ENCODE measurements around the gene SCN9A.

Gene SCN9A

DNA sequence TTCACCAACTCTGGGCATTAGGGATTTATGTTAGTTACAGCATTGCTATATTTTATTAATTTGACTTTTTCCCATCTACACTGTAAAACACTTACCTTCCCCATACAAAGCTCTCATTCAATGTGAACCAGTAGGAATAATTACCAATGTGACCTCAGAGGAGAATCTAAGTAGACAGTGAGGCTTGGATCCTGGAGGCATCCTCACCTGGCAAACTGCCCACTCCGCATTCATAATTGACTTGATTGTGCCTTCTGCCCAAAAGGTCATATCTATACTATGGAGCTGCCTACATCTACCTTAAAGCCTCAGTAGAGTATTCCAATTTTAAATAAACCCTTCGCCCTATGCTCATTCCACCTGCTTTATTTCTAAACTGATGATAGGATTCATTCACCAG, 202.5 kb downstream of the SCN9A start:
- DNase-seq (ENCODE audit: low spot score): no peak

DNA sequence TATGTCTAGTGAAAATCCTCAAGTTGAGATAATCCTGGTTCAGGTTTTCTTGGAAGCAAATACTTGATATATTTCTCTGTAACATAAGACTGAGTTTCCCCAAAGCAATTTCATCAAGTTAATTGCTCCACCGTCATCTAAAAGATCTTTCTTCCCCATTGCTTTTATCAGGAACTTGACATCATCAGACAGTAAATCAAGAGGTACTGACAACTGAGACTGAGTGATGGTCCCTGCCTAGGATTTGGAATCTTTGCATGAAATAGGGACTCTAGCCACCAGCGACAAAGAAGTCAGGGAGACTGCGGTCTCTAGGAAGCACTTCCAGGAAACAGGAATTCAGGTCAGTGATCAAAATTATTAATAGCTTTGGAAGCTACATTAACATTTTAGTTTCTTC, 204.5 kb downstream of the SCN9A start:
- no peak for DNase-seq (ENCODE audit: low spot score)

DNA sequence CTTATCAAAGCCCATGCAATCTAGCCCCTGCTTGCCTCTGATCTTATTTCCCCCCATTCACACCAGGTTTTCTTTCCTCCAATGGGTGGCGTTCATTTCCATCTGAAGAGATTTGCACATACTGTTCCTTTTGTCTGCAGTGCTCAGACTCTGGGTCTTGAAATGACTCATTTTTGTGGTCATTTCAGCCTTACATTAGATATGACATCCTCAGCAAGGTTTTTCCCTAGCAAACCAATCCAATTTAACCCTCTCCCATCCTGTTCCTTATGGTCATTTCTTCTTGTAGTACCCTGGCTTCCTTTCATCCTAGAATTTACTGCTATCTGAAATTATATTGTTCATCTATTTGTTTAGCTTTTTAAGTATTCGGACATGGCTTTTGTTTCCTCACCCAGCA, 205.4 kb downstream of the SCN9A start:
- DNase-seq (ENCODE audit: low spot score): no peak

DNA sequence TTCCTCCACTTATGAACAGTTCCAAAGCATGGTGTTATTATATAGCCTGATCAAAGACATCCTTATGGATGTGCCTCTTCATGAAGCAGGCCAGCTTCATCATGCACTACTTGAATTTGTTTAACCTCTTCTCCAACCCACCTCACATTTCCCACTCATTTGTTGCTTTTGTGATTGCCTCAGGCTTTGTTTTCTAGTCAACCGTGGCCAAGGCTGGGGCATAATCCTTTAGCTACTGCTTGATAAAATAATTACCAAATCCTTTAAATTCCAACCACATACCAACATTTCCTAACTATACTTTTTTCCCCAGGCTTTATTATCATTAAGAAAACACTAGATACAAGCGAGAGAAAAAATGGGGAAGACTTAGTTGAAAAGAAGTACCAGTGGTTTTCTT, 208.3 kb downstream of the SCN9A start:
- no peak for DNase-seq (ENCODE audit: low spot score)

DNA sequence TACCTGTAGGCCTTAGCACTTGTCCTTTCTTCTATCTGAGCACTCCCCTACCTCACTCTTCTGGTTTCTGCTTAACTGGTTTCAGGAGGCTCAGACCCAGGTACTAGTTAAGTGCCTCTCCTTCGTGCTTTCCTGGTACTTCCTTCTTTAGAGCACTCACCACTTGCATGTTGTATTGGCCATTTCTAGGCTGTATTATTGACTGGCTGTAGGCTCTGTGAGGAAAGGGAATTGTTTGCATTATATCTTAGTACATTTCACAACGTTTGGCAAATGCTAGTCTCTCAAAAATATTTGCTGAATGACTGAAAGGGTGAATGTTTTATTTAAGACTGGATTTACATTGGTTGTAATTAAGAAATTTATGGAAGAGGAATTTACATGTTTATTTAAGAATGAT, 212.0 kb downstream of the SCN9A start:
- no peak for DNase-seq (ENCODE audit: low spot score)

DNA sequence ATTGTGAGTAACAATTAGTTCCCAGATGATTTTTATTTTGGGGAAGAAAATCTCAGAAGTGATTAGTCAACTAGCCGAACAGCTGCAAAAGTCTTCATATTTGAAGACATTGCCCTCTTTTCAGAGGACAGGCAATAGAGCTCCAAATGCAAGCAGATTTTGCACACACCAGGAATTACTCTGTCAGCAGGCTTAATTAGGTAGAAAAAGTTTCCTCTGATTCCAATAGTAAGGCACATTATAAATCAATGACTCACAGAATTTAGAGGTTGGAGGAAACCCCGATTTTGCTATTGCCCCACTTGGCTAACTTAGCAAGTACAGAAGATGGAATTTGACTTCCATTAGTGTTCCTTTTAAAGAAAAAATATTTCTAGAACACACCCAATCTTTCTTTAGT, 217.2 kb downstream of the SCN9A start:
- DNase-seq (ENCODE audit: low spot score): no peak

DNA sequence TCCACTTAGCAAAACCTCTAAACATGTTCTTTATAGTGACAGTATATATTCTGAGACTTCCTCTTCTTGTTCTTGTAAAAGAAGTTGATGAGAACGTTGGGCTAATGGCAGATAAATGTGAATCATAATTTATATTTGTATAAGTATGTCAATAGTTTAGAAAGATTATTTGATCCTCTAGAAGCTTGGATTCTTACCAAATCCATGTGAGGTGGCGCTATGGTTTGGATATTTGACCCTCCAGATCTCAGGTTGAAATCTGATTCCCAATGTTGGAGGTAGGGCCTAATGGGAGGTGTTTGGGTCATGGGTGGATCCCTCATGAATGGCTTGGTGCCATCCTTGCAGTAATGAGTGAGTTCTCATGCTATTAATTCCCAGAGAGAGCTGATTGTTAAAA, 218.2 kb downstream of the SCN9A start:
- no peak for DNase-seq (ENCODE audit: low spot score)

DNA sequence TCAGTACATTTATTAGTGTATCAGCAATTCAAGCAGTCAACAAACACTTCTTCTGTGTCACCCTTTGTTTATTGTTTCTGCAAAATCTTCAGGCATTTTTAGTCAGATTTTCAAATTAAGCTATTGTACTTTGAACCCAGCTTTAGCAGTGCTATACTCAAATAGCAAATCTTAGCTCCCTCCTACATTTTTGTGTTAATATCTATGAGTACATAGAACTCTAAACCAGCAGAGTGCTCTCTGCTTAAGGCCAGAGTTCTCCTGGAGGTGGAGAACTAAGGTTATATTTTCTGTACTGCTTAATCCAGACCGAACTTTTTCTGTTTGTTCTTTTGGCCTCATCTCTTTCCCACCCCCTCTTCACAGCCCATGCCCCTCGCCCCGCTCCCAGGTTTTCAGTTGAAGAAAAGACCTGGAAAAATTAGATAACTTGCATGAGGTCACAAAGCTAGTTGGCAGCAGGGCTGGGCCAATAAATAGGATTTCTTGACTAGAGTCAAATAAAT, 218.7 kb downstream of the SCN9A start:
- DNase-seq (ENCODE audit: low spot score): no peak

DNA sequence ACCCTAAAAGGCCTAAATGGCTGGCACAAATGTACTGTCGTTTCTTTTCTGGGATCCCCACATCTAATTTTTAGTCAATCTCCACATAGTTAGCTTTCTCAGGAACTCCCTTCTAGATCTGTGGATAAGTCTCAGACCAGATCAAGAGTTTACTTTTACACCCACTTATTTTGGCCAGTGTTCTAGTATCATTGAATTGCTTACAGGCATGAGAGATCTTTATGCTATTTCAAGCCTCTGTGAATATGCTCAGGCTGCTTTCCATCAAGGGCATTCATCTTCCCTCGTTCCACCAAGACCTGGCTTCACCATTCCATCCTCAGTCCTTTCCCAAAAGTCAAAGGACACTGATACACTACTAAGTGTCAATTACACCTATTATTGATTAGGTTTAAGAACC, 220.2 kb downstream of the SCN9A start:
- DNase-seq (ENCODE audit: low spot score): no peak

DNA sequence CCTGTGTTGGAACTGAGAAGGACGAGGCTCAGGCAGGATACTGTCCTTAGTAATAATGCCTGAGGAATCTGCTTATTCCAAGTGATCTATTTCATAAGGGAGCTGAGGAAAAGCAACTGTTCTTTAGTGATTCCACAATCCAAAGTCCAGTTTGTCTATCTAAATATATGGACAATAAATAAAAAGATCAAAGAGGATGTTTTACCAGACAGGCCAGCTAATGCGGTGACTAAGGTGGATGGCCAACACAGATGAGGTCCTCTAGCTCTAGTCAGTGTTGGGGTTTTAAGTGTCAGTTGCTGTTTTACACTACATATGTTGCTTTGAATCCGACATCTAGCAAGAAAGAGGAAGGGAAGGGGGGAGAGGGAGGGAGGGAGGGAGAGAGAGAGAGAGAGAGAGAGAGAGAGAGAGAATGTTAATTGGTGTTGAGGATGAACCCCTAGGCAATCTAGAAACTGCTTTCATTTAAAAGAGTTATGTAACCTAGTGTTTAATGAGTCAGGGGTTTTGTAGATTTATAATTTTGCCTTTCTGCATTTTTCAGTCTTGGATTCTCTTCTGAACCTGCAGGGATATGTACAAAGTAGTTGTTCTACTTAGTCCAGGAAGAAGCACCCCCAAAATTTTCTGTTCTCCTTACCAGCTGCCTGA, 220.9 kb downstream of the SCN9A start:
- DNase-seq (ENCODE audit: low spot score): no peak

DNA sequence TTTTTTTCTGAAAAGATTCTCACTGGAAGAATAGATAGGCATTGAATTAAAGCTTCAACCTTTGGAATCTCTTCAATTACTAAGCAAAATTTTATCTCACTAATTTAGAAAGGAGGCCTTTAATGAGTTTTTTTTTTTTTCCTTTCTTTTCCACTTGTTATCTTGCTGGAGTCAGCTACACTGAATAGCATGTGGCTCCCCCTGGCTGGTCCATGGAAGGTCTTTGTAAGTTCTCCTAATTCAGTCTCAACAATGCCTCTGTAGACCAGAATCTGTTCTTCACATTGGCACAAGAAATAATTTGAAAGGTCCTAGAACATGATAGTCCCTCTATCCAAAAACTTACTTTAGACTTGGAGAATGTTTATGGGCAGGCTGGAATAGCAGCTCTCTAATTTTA, 223.7 kb downstream of the SCN9A start:
- DNase-seq (ENCODE audit: low spot score): no peak

DNA sequence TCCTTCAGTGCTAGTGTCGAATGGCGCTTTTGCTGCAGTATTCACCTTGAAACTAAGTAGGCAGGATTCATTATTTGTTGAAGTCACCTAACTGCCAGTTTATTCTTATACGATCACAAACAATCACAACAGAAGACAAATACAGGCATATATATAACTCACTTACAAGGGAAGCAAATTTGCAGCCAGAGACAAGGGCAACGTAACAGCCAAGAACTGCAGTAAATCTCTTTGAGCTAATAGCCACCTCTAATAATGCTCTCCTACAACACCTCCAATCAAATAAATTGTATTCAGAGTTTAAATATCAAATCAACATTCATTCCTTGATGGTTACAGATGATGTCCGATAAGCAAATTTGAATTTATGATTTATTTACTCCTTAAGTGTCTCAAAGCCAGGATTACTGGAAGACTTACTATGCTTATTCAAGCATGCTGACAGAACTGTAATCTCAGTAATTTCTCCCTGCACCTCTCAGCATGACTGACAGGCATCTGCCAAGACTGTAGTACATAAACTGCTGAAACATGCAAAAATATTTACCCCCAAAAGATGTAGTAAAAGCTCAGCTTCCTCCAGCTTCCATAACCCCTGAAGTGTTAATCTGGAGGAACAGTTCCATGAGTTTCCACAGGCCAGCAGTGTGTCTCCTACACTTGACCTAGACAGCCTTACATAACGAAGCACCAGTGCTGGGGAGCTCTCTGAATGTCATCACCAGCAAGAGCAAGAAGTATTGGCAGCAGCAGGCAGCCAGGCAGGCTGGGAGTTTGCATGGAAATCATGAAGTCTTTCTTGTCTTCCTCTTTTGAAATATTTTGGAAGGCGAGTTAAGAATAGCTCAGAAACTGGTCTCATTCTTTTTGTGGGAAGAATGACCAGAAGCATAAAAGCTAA, 227.0 kb downstream of the SCN9A start:
- DNase-seq (ENCODE audit: low spot score): no peak

DNA sequence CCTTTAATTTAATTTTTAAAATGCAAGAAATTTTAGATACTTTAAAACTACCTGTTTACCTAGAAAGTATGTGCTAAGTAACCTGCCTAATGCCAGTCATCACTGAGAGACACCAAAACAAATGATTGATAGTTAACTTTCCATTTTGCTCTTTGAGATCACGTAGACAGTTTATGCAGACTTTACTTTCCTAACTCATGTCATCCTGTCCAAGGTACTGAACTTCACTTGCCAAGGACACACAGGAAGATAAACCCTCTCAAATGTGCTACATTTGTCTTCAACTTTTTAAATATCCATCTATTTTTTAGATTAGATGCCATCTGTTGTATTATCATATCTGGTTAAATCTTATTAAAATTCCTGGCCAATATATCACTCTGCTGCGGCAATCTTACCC, 227.9 kb downstream of the SCN9A start:
- no peak for DNase-seq (ENCODE audit: low spot score)
